Upper lobe of left lung (tissue), 4 donors: ENCODE results near the gene AHNAK.
A peak's percentile ranks its signal among the peaks of the same experiment; 100 is the strongest.

Source experiments
- CTCF ChIP-seq, 6 experiments: fragments of 450-650 bp in 4 of 6; fragments of 200-600 bp in 2 of 6; sonication (generic) in 2 of 6; IDR thresholded peaks; one replicate each; pipeline ENCODE4 v1.5.1; 2016 to 2019; ENCODE audit warnings: antibody characterized with exemption in 6 of 6
- POLR2A ChIP-seq, 4 donors: fragments of 450-650 bp; IDR thresholded peaks; one replicate each; pipeline ENCODE4 v1.5.1; 2016 to 2017; ENCODE audit warnings: antibody characterized with exemption in 4 of 4, mild to moderate bottlenecking in 2 of 4

GRCh38 chr11:62573592-62574362 lies 27.2 kb upstream of the AHNAK start, which contains the start of gene EEF1G:
- peak; percentile 33 to 95 (median 71) for TF ChIP-seq POLR2A (IDR thresholded peaks at IDR 0.05)
- peak in 1 of 6 experiments; percentile 25 for TF ChIP-seq CTCF (IDR thresholded peaks at IDR 0.05)
